Measurements from ENCODE around the gene UBL4A.

DNA sequence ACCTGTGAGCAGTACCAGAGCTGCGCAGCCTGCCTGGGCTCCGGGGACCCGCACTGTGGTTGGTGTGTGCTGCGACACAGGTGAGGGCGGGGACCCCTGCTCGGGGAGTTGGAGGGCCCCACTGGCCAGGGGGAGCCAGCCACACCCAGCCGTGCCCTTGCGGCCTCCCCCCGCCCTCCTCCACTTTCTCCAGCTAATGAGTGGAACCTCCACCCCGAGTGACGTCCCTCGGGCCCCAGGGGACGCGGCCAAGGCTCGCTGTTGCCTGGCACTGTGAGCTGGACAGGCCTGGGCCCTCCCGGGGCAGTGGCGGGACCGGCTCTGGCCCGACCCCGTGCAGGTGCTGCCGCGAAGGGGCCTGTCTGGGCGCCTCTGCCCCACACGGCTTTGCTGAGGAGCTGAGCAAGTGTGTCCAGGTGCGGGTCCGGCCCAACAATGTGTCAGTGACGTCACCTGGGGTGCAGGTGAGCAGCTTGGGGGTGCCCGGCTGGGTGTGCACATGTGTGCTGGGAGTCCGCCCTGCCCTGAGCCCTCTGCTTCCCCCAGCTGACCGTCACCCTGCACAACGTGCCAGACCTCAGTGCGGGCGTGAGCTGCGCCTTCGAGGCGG, 22.7 kb downstream of the UBL4A start:
- TF ChIP-seq, protein P1, sequence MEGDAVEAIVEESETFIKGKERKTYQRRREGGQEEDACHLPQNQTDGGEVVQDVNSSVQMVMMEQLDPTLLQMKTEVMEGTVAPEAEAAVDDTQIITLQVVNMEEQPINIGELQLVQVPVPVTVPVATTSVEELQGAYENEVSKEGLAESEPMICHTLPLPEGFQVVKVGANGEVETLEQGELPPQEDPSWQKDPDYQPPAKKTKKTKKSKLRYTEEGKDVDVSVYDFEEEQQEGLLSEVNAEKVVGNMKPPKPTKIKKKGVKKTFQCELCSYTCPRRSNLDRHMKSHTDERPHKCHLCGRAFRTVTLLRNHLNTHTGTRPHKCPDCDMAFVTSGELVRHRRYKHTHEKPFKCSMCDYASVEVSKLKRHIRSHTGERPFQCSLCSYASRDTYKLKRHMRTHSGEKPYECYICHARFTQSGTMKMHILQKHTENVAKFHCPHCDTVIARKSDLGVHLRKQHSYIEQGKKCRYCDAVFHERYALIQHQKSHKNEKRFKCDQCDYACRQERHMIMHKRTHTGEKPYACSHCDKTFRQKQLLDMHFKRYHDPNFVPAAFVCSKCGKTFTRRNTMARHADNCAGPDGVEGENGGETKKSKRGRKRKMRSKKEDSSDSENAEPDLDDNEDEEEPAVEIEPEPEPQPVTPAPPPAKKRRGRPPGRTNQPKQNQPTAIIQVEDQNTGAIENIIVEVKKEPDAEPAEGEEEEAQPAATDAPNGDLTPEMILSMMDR (IDR thresholded peaks at IDR 0.05; ENCODE audit: low read length), result no peak
- no peak for TF ChIP-seq EZH2 (IDR thresholded peaks at IDR 0.05; ENCODE audit: borderline replicate concordance, low read length)

Measured in OCI-LY1 (cell line).